Keratinocyte (primary cell): ENCODE data around the gene ARL15. TPM values are rescaled to one million over a fixed set of nuclear protein-coding genes. Genes with fewer than 3 reads are reported as not detected.

Source experiments
- DNase-seq: peaks from one replicate; pipeline ENCODE4 v3.0.0-alpha.2; 2011; ENCODE audit warnings: low read depth, missing footprints, low spot score
- FAIRE-seq: peaks from 2 replicates; lab custom pipeline; 2011; peaks lifted over from hg19 to GRCh38; lab: Jason Lieb, UNC
- H2AFZ ChIP-seq: 2 replicates; pipeline ENCODE4 v1.6.0; 2012; ENCODE audit warnings: low read length, control low read depth, inconsistent platforms; ENCODE audit not compliant: control insufficient read depth
- H3K27ac ChIP-seq: 2 replicates; pipeline ENCODE4 v1.5.1; 2011; ENCODE audit warnings: low read length; ENCODE audit not compliant: control insufficient read depth, insufficient read depth
- H3K27me3 ChIP-seq: 3 replicates; pipeline ENCODE4 v1.6.0; 2011; ENCODE audit warnings: low read length; ENCODE audit not compliant: control insufficient read depth, insufficient read depth; ENCODE audit errors: extremely low read depth
- H3K36me3 ChIP-seq, 2 experiments: 2 replicates in 1 of 2; 3 replicates in 1 of 2; pipeline ENCODE4 v1.5.1; 2011; ENCODE audit warnings: low read length in 2 of 2, mild to moderate bottlenecking in 1 of 2; ENCODE audit not compliant: control insufficient read depth in 2 of 2, insufficient read depth in 2 of 2; ENCODE audit errors: extremely low read depth in 1 of 2
- H3K4me1 ChIP-seq: 3 replicates; pipeline ENCODE4 v1.5.1; 2011; ENCODE audit warnings: low read length; ENCODE audit not compliant: control insufficient read depth, insufficient read depth; ENCODE audit errors: extremely low read depth
- H3K4me2 ChIP-seq: 3 replicates; pipeline ENCODE4 v1.6.0; 2011; ENCODE audit warnings: low read depth, low read length; ENCODE audit not compliant: control insufficient read depth, insufficient read depth; ENCODE audit errors: extremely low read depth
- H3K4me3 ChIP-seq, 3 experiments: fragments of 200-600 bp in 1 of 3; sonication (generic) in 1 of 3; 2 replicates in 2 of 3; 3 replicates in 1 of 3; pipeline ENCODE4 v1.5.1; 2011 to 2016; ENCODE audit warnings: low read length in 3 of 3, mild to moderate bottlenecking in 3 of 3, control low read depth in 2 of 3, inconsistent platforms in 1 of 3, low read depth in 1 of 3, mixed read lengths in 1 of 3, mixed run types in 1 of 3, moderate library complexity in 1 of 3; ENCODE audit not compliant: control insufficient read depth in 2 of 3, insufficient read depth in 2 of 3; ENCODE audit errors: extremely low read depth in 1 of 3
- H3K79me2 ChIP-seq: 2 replicates; pipeline ENCODE4 v1.6.0; 2012; ENCODE audit warnings: low read length; ENCODE audit not compliant: control insufficient read depth, insufficient read depth
- H3K9ac ChIP-seq: 3 replicates; pipeline ENCODE4 v1.6.0; 2011; ENCODE audit warnings: low read length; ENCODE audit not compliant: control insufficient read depth, insufficient read depth; ENCODE audit errors: extremely low read depth
- H3K9me1 ChIP-seq: 3 replicates; pipeline ENCODE4 v1.6.0; 2011; ENCODE audit warnings: low read length; ENCODE audit not compliant: control insufficient read depth, insufficient read depth; ENCODE audit errors: extremely low read depth
- H3K9me3 ChIP-seq: 2 replicates; pipeline ENCODE4 v1.5.1; 2012; ENCODE audit warnings: low read depth, low read length; ENCODE audit not compliant: control insufficient read depth
- H4K20me1 ChIP-seq: 3 replicates; pipeline ENCODE4 v1.6.0; 2011; ENCODE audit warnings: low read length; ENCODE audit not compliant: control insufficient read depth, insufficient read depth; ENCODE audit errors: extremely low read depth
- CTCF ChIP-seq, 3 experiments: IDR thresholded peaks in 1 of 3; conservative IDR thresholded peaks in 1 of 3; optimal IDR thresholded peaks in 1 of 3; 2 replicates in 2 of 3; 3 replicates in 1 of 3; pipeline versions ENCODE3 to v1.5.1; 2011; ENCODE audit warnings: low read length in 3 of 3, mild to moderate bottlenecking in 3 of 3, moderate library complexity in 2 of 3, control low read depth in 1 of 3, inconsistent platforms in 1 of 3; ENCODE audit not compliant: insufficient read depth in 2 of 3; ENCODE audit errors: extremely low read depth in 1 of 3
- EZH2 ChIP-seq: IDR thresholded peaks from one replicate; pipeline ENCODE4 v1.6.1; 2012; ENCODE audit warnings: inconsistent platforms, mild to moderate bottlenecking, low read length, moderate library complexity
- dilution Hi-C: fragments of 300-500 bp; cut with MboI; formaldehyde crosslinking; loops from one replicate; pipeline ENCODE4 v1.7.0; 2020; ENCODE audit warnings: low sequenced_read_pairs; ENCODE audit not compliant: extremely low pct_ligation_motif_present
- polyA plus RNA-seq, 5 experiments: library from polyadenylated mRNA; depleted of rRNA in 3 of 5; stranded (reverse) in 3 of 5; stranded (forward) in 1 of 5; unstranded in 1 of 5; fragments of >200 nt; gene quantifications; 1 replicate in 1 of 5; 2 replicates in 3 of 5; 3 replicates in 1 of 5; pipeline versions ENCODE4 v1.2.1 to v1.2.3, GENCODE V29; 2011 to 2012; ENCODE audit warnings: missing spikeins in 2 of 5, low read depth in 1 of 5, low replicate concordance in 1 of 5

Gene ARL15
- polyA plus RNA-seq, 1 donor (not counting 4 experiments of a cell fraction or from before 2014, with no cell fraction given): 19.7 TPM

GRCh38 chr5:53929570-53929969 is 380.8 kb downstream of the ARL15 start:
- Histone ChIP-seq H2AFZ (no peak overlapping the region), H4K20me1 (no peaks in the 10 kb centered on the region), H3K4me3 (no peak overlapping the region), H3K79me2 (no peaks in the 10 kb centered on the region), H3K27me3 (no peaks in the 10 kb centered on the region), H3K9me3 (no peaks in the 10 kb centered on the region), H3K4me2 (no peak overlapping the region), H3K9me1 (no peaks in the 10 kb centered on the region), H3K36me3 (no peaks in the 10 kb centered on the region), H3K9ac (no peak overlapping the region), H3K4me1 (peaks cover under 1% of the 10 kb centered on the region), H3K27ac (no peak overlapping the region)
- DNase-seq (no peak), FAIRE-seq (no peak)
- no peak for TF ChIP-seq CTCF (optimal IDR thresholded peaks at IDR 0.05 in 1 of 3, IDR thresholded peaks at IDR 0.05 in 1 of 3, conservative IDR thresholded peaks at IDR 0.05 in 1 of 3; ENCODE audit: extremely low read depth in 1 of 3, insufficient read depth in 2 of 3, low read length in 3 of 3)
- TF ChIP-seq EZH2: no peak
- dilution Hi-C loops: no loop called here

- Histone ChIP-seq H3K4me3 (no peak overlapping the region), H3K9me3 (no peaks in the 10 kb centered on the region), H3K27me3 (no peaks in the 10 kb centered on the region), H3K27ac (no peak overlapping the region), H3K4me1 (no peaks in the 10 kb centered on the region), H4K20me1 (no peaks in the 10 kb centered on the region), H3K4me2 (no peak overlapping the region), H3K9me1 (no peaks in the 10 kb centered on the region), H3K36me3 (no peaks in the 10 kb centered on the region), H3K9ac (no peak overlapping the region), H2AFZ (no peak overlapping the region), H3K79me2 (no peaks in the 10 kb centered on the region)
- FAIRE-seq (no peak), DNase-seq (no peak)
- TF ChIP-seq EZH2 (no peak), CTCF (optimal IDR thresholded peaks at IDR 0.05 in 1 of 3, IDR thresholded peaks at IDR 0.05 in 1 of 3, conservative IDR thresholded peaks at IDR 0.05 in 1 of 3; ENCODE audit: extremely low read depth in 1 of 3, insufficient read depth in 2 of 3, low read length in 3 of 3) (no peak)
- dilution Hi-C loops: no loop called here
Measured at GRCh38 chr5:53929152-53929551, 381.2 kb downstream of the ARL15 start.
